ENCODE results near the gene CARD19.

Gene CARD19

GRCh38 chr9:93068956-93069355 lies 27.1 kb upstream of the CARD19 start:
- ATAC-seq = no peak
- TF ChIP-seq SNAI2 (CRISPR knock-in tag; IDR thresholded peaks at IDR 0.05) = no peak
- no peak for TF ChIP-seq GLIS3 (CRISPR knock-in tag; IDR thresholded peaks at IDR 0.05)
- TF ChIP-seq RARB (CRISPR knock-in tag; IDR thresholded peaks at IDR 0.05) = no peak

GRCh38 chr9:93071464-93071863 lies 24.6 kb upstream of the CARD19 start:
- peak; percentile 66 for ATAC-seq

GRCh38 chr9:93072383-93072795 lies 23.6 kb upstream of the CARD19 start:
- TF ChIP-seq BACH2 (CRISPR knock-in tag; IDR thresholded peaks at IDR 0.05; ENCODE audit: borderline replicate concordance) (no peak), TCF4 (CRISPR knock-in tag; IDR thresholded peaks at IDR 0.05; ENCODE audit: borderline replicate concordance) (peak; percentile 57), TSHZ2 (CRISPR knock-in tag; IDR thresholded peaks at IDR 0.05) (peak; percentile 58; the same call in 1 of the 2 replicates)
- ATAC-seq = peak; percentile 80

More at GRCh38 chr9:93071464-93071863, 24.6 kb upstream of the CARD19 start:
- TF ChIP-seq TCF4 (CRISPR knock-in tag; IDR thresholded peaks at IDR 0.05; ENCODE audit: borderline replicate concordance) = no peak
- TF ChIP-seq CSDC2 (CRISPR knock-in tag; IDR thresholded peaks at IDR 0.05) = no peak
- no peak for TF ChIP-seq BACH2 (CRISPR knock-in tag; IDR thresholded peaks at IDR 0.05; ENCODE audit: borderline replicate concordance)
- no peak for TF ChIP-seq CSRNP3 (CRISPR knock-in tag; IDR thresholded peaks at IDR 0.05)
- no peak for TF ChIP-seq PPARA (CRISPR knock-in tag; IDR thresholded peaks at IDR 0.05; ENCODE audit: borderline replicate concordance)
- no peak for TF ChIP-seq ZNF8 (CRISPR knock-in tag; IDR thresholded peaks at IDR 0.05)
- TF ChIP-seq POU6F1 (CRISPR knock-in tag; IDR thresholded peaks at IDR 0.05; ENCODE audit: borderline replicate concordance, low read depth) = no peak
- no peak for TF ChIP-seq TOX (CRISPR knock-in tag; IDR thresholded peaks at IDR 0.05; ENCODE audit: borderline replicate concordance)
- TF ChIP-seq GLIS3 (CRISPR knock-in tag; IDR thresholded peaks at IDR 0.05) = no peak
- no peak for TF ChIP-seq ZNF565 (CRISPR knock-in tag; conservative IDR thresholded peaks at IDR 0.05; ENCODE audit: low read depth)

GRCh38 chr9:93076101-93076791 lies 19.8 kb upstream of the CARD19 start:
- TF ChIP-seq ISL1 (CRISPR knock-in tag; IDR thresholded peaks at IDR 0.05) (no peak), ZNF70 (CRISPR knock-in tag; IDR thresholded peaks at IDR 0.05) (no peak), PPARA (CRISPR knock-in tag; IDR thresholded peaks at IDR 0.05; ENCODE audit: borderline replicate concordance) (no peak), ZFP30 (CRISPR knock-in tag; IDR thresholded peaks at IDR 0.05) (no peak), CSRNP3 (CRISPR knock-in tag; IDR thresholded peaks at IDR 0.05) (no peak), RARB (CRISPR knock-in tag; IDR thresholded peaks at IDR 0.05) (no peak), ZC3H10 (CRISPR knock-in tag; IDR thresholded peaks at IDR 0.05) (no peak), OSR1 (CRISPR knock-in tag; IDR thresholded peaks at IDR 0.05) (no peak), TSHZ2 (CRISPR knock-in tag; IDR thresholded peaks at IDR 0.05) (no peak)
- no peak for ATAC-seq

All from SK-N-SH treated with all-trans-retinoic acid at 6 μM for 48 hours (cell line).